ENCODE results near the gene UGT2A1. TPM values are rescaled to one million over a fixed set of nuclear protein-coding genes. Genes with fewer than 3 reads are reported as not detected.

UGT2A1 gene
- total and polyA plus RNA-seq, 2 of the 4 experiments (the other 2 are of a cell fraction) = not detected

- no peak overlapping the region for H2BK20ac ChIP-seq (ENCODE audit: low read depth, low read length)
- in situ Hi-C loops (cut with MboI; ENCODE audit: low sequenced_read_pairs) = loop anchor here (10.0 to 25.0 kb wide), 2 partner anchors 500 to 827 kb away; partner anchors contain the start of gene AMTN
Observed at GRCh38 chr4:69684804-69685203, 31.8 kb upstream of the UGT2A1 start.

More at GRCh38 chr4:69684804-69685203, 31.8 kb upstream of the UGT2A1 start:
- H3K27ac ChIP-seq (ENCODE audit: insufficient read depth, low read length) = no peak overlapping the region
- no peak overlapping the region for H2AK9ac ChIP-seq (replicated peaks; ENCODE audit: low read depth, low read length, poor library complexity)
- TF ChIP-seq FOS (IDR thresholded peaks at IDR 0.05; ENCODE audit: low read depth, low read length) (no peak), MAFK (IDR thresholded peaks at IDR 0.05; ENCODE audit: low read depth, low read length) (no peak), RFX5 (IDR thresholded peaks at IDR 0.05; ENCODE audit: low read depth, low read length) (no peak), CHD1 (IDR thresholded peaks at IDR 0.05; ENCODE audit: low read depth, low read length) (no peak), RCOR1 (IDR thresholded peaks at IDR 0.05; ENCODE audit: insufficient replicate concordance, low read length) (no peak)
- H2BK120ac ChIP-seq (ENCODE audit: low read depth, low read length) = no peak overlapping the region
- H3K27me3 ChIP-seq (ENCODE audit: control insufficient read depth, insufficient read depth, low read length) = no peaks in the 10 kb centered on the region
- no peak overlapping the region for H3K14ac ChIP-seq (replicated peaks; ENCODE audit: low read depth, low read length)
- no peak overlapping the region for H3K4ac ChIP-seq (ENCODE audit: low read depth, low read length)
- no peak for DNase-seq
- H4K5ac ChIP-seq (ENCODE audit: low read depth, low read length) = no peak overlapping the region
- H3K4me1 ChIP-seq (ENCODE audit: control insufficient read depth, insufficient read depth, low read length) = no peaks in the 10 kb centered on the region
- H4K20me1 ChIP-seq (ENCODE audit: insufficient read depth, low read length) = no peaks in the 10 kb centered on the region
- intact Hi-C loops (cut with micrococcal nuclease) (loop anchor here (5.0 kb wide), 1 partner anchor 497 kb away; no protein-coding TSS in a partner anchor), dilution Hi-C loops (cut with HindIII; ENCODE audit: low sequenced_read_pairs, unreplicated experiment) (no loop called here)
- no peak overlapping the region for H2BK5ac ChIP-seq (ENCODE audit: low read depth, low read length, poor library complexity, severe bottlenecking)
- no peaks in the 10 kb centered on the region for H3K36me3 ChIP-seq (ENCODE audit: control insufficient read depth, insufficient read depth, low read length)
- WGBS, 2 experiments (ENCODE audit: extremely low coverage in 2 of 2, insufficient read length in 1 of 2) = no CpG with 5 or more reads among the region's 4 CpGs
- H3K23ac ChIP-seq (ENCODE audit: low read depth, low read length) = no peak overlapping the region
- no peak for ATAC-seq (ENCODE audit: low read depth)
- H3K9me1 ChIP-seq (ENCODE audit: insufficient read depth, low read length) = no peaks in the 10 kb centered on the region
- no peak overlapping the region for H2BK15ac ChIP-seq (ENCODE audit: low read depth, low read length)
- no peak overlapping the region for H2AFZ ChIP-seq (replicated peaks; ENCODE audit: low read length, poor library complexity)
- no peaks in the 10 kb centered on the region for H3K9me3 ChIP-seq (ENCODE audit: control insufficient read depth, insufficient read depth, low read length)
- no peak overlapping the region for H4K8ac ChIP-seq (ENCODE audit: low read depth in 2 of 2, low read length in 2 of 2)
- no peak overlapping the region for H4K91ac ChIP-seq (ENCODE audit: insufficient read depth, low read depth, low read length)
- no peaks in the 10 kb centered on the region for H3K79me1 ChIP-seq (ENCODE audit: low read depth in 1 of 2, low read length in 2 of 2)
- no peak overlapping the region for H3K9ac ChIP-seq (ENCODE audit: low read depth, low read length)
- ChIA-PET POLR2A (ENCODE audit: unreplicated experiment) (no interaction called here), CTCF (no interaction called here)
- BruUV-seq (replicated peaks) = no TSS peak
- no peak overlapping the region for H3K4me2 ChIP-seq (ENCODE audit: low read depth, low read length)
- no peak overlapping the region for H3K4me3 ChIP-seq (ENCODE audit: insufficient read depth, low read depth, low read length)
- no peak overlapping the region for H3K56ac ChIP-seq (ENCODE audit: extremely low read depth, insufficient read depth, low read length)
- H2AK5ac ChIP-seq (ENCODE audit: low read depth, low read length) = no peak overlapping the region
- H3K18ac ChIP-seq (ENCODE audit: low read depth, low read length) = no peak overlapping the region
